ENCODE data around the gene BZW1.
A peak's percentile ranks its signal among the peaks of the same experiment; 100 is the strongest.

The BZW1 gene

GRCh38 chr2:200843993-200844948 lies 32.6 kb downstream of the BZW1 start:
- DNase-seq, result no peak

GRCh38 chr2:200845194-200845593 lies 33.5 kb downstream of the BZW1 start:
- no peak for DNase-seq

GRCh38 chr2:200845669-200846325 lies 34.1 kb downstream of the BZW1 start:
- no peak for DNase-seq

- no peak for DNase-seq
Measured at GRCh38 chr2:200847269-200847668, 35.6 kb downstream of the BZW1 start.

GRCh38 chr2:200847939-200848338 lies 36.2 kb downstream of the BZW1 start:
- no peak for DNase-seq

GRCh38 chr2:200850512-200851256 lies 39.0 kb downstream of the BZW1 start:
- no peak for DNase-seq

- peak in 1 of 2 donors; percentile 21 for DNase-seq
Measured at GRCh38 chr2:200851398-200852248, 39.9 kb downstream of the BZW1 start.

- DNase-seq, result no peak
Measured at GRCh38 chr2:200852605-200853004, 40.9 kb downstream of the BZW1 start.

GRCh38 chr2:200856806-200857205 lies 45.1 kb downstream of the BZW1 start:
- DNase-seq, result no peak

- peak in 1 of 2 donors; percentile 58 for DNase-seq
Measured at GRCh38 chr2:200860092-200860795, 48.5 kb downstream of the BZW1 start.

GRCh38 chr2:200861617-200862155 lies 50.0 kb downstream of the BZW1 start:
- DNase-seq, result no peak

GRCh38 chr2:200862532-200863000 lies 50.9 kb downstream of the BZW1 start:
- DNase-seq, result peak; percentile 65 to 81

- peak in 1 of 2 donors; percentile 26 for DNase-seq
Measured at GRCh38 chr2:200863782-200864175, 52.1 kb downstream of the BZW1 start.

GRCh38 chr2:200864176-200865034 lies 52.7 kb downstream of the BZW1 start, which contains the start of gene CLK1:
CLK1 (minus strand) TSS chr2:200864658; CDS start chr2:200861862, 2,796 bp downstream.
- peak; percentile 96 to 97 for DNase-seq

GRCh38 chr2:200869014-200869413 lies 57.3 kb downstream of the BZW1 start:
- DNase-seq, result no peak

GRCh38 chr2:200871151-200871550 lies 59.4 kb downstream of the BZW1 start:
- no peak for DNase-seq

- no peak for DNase-seq
Measured at GRCh38 chr2:200873560-200873959, 61.9 kb downstream of the BZW1 start.

Data from CD4-positive, alpha-beta T cell treated with Interferon alpha-2 for 1 hour (primary cell).